ENCODE results near the gene IGF2BP2.
A peak's percentile ranks its signal among the peaks of the same experiment; 100 is the strongest.
"Not testable (repeated sequence)": the region's sequence is repeated elsewhere in the genome, so short reads cannot be mapped to it uniquely, and the experiment has no call there.

IGF2BP2 gene

GRCh38 chr3:185843126-185843525 is 18.3 kb upstream of the IGF2BP2 start:
- H3K4me3 ChIP-seq (ENCODE audit: low read length) = no peak overlapping the region
- DNase-seq (ENCODE audit: low read depth, low spot score) = no peak

- H3K4me3 ChIP-seq (ENCODE audit: low read length) = no peak overlapping the region
- no peak for DNase-seq (ENCODE audit: low read depth, low spot score)
Measured at GRCh38 chr3:185842241-185842640, 17.4 kb upstream of the IGF2BP2 start.

GRCh38 chr3:185838417-185838989 is 13.7 kb upstream of the IGF2BP2 start:
- not testable (repeated sequence) for H3K4me3 ChIP-seq (ENCODE audit: low read length); DNase-seq (ENCODE audit: low read depth, low spot score)

DNA sequence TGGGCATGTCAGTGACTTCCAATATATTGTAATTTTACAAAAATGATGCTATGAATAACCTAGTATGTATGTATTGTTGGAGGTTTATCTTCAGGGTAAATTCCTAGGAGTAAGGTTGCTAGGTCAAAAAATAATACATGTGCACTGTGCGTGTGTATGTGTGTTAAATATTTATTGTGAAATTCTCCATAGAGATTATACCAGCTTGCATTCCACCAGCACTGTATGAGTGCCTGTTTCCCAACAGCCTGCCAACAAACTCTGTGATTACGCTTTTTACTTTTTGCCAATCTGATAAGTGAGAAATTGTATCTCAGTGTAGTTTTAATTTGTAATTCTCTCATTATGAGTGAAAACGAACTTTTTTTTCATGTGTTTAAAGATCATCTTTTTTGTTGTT is 12.6 kb upstream of the IGF2BP2 start:
- no peak for DNase-seq (ENCODE audit: low read depth, low spot score)
- H3K4me3 ChIP-seq (ENCODE audit: low read length) = no peak overlapping the region

DNA sequence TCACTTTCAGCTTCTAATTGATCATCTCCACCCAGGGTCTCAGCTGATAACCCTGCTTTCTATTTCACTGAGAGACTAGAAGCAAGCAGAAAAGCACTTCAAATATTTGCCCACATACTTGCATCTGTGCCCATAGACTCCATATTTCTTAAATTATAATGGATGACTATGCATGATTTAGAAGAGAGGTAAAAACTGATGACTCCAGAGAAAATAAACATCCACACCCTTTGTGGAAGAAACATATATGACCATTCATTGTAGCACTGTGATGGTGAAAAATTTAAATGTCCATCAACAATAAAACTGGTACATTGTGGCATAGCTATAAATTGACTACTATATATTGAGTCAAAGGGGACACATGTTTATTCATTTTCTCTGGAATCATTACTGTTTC is 7.1 kb upstream of the IGF2BP2 start:
- DNase-seq (ENCODE audit: low read depth, low spot score) = no peak
- no peak overlapping the region for H3K4me3 ChIP-seq (ENCODE audit: low read length)

GRCh38 chr3:185831195-185831594 is 6.4 kb upstream of the IGF2BP2 start:
- H3K4me3 ChIP-seq (ENCODE audit: low read length) = no peak overlapping the region
- DNase-seq (ENCODE audit: low read depth, low spot score) = no peak

- no peak for DNase-seq (ENCODE audit: low read depth, low spot score)
- no peak overlapping the region for H3K4me3 ChIP-seq (ENCODE audit: low read length)
Measured at GRCh38 chr3:185830018-185830797, 5.4 kb upstream of the IGF2BP2 start.

- no peak for DNase-seq (ENCODE audit: low read depth, low spot score)
- no peak overlapping the region for H3K4me3 ChIP-seq (ENCODE audit: low read length)
Measured at GRCh38 chr3:185828755-185829154, 3.9 kb upstream of the IGF2BP2 start.

DNA sequence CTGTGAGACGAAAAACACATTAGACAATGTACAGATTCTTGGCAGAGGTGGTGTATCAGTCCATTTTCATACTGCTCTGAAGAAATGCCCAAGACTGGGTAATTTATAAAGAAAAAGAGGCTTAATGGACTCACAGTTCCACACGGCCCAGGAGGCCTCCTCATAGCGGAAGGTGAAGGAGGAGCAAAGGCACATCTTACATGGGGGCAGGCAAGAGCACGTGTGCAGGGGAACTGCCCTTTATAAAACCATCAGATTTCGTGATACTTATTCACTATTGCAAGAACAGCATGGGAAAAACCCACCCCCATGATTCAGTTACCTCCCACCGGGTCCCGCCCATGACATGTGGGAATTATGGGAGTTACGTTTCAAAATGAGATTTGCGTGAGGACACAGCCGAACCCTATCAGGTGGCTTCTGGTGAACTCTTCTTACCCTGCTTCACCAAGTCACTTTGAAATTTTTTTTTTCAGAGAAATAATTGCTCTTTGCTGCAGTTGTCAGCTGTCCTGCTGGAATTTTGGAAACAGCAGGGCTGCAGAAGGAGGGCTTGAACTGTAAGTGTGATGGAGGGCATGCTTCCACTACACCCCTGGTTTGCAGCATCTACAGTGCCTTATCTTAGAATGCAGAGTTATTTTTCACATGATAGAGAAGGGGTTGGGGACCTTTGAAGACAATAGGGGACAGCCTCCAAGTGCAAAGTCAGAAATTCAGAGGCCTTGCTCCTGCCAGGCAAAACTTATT is 2.9 kb upstream of the IGF2BP2 start:
- H3K4me3 ChIP-seq (ENCODE audit: low read length) = no peak overlapping the region
- no peak for DNase-seq (ENCODE audit: low read depth, low spot score)

- H3K4me3 ChIP-seq (ENCODE audit: low read length) = peak overlapping the region; percentile 29
- no peak for DNase-seq (ENCODE audit: low read depth, low spot score)
Measured at GRCh38 chr3:185825639-185826481, 1.0 kb upstream of the IGF2BP2 start.

DNA sequence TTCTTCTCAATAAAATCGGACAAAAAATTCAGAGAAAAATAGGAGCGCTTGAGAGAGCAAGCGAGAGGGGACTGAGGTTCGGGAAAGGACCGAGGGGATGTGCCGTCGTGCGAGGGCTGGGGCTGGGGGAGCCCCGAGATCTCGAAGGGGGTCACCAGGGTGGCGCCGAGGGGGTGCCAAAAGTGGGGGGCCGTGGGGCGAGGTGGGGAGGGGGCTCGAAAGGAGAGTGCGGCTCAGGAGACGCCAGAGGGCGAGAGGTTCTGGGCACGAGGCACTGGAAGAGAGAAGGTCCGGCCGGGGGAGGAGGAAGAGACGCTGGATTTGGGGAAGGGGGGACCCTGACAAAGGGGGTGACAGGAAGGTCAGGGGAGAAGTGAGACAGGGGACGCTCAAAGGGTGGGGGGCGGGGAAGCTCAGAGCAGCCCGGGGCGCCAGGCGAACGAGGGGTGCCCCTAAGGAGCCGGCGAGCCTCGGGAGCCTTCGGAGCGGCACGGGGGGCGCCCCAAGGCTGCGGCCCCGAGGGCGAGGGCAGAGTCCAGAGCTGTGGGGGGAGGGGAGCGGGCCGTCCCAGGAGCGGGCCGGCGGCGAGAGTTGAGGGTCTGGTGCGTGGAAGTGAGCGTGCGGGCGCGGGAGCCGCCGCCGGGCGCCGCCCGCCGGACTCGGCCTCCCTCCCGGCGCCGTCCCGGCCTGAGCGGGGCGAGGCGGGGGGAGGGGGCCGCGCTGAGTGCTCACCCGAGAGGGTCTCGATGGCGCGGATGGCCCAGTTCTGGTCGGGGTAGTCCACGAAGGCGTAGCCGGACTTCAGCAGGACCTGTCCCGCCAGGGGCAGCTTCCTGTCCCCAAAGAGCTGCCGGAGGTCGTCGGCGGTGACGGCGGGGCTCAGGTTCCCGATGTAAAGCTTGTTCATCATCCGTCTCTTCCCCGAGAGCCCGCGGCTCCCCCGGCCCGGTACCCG is 514 bp downstream of the IGF2BP2 start:
- peak overlapping the region; percentile 39 for H3K4me3 ChIP-seq (ENCODE audit: low read length)
- DNase-seq (ENCODE audit: low read depth, low spot score) = no peak

DNA sequence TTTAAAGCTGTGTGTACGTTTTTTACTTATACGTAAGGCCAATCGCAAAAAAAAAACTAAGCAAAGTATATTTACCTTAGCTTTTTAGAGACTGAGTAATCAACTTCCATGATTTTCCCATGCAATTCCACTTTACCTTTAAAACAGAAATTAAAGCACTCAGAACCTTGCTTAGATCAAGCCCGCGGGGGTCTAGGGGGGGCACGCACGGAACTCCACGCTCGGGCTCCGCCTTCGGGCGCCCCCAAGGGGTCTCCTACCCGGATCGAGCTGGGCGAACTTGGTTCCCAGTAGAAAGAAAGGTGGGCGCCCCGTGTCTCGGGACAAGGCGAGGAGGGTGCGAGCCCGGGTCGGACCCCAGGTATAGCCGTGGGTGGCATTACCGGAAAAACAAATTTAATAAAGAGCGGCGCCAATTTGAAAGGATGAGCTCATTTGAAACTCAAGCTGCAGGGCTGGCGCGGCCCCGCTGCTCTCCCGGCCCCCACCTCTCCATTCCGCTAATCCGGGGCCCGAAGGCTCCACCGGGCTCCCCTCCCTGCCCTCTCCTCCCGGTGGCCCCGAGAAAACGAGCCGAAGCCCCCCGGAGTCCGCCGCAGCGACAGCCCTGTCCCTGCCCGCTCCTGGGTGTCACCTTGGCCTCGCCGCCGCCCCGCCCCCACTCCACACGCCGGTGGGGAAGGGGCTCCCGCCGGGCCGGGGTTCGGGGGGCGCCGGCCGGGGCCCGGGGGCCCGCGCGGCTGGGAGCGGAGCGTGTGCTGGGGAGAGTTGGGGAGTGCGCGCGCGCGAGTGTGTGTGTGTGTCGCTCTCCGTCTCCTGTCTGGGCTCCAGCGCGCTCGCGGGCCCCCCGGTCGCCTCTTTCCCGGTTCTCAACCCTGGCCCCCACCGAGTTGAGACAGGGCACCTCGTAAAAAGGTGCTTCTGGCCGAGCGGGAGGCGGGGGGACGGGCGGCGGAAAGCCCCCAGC is 1.5 kb downstream of the IGF2BP2 start:
- no peak for DNase-seq (ENCODE audit: low read depth, low spot score)
- peak overlapping the region; percentile 27 for H3K4me3 ChIP-seq (ENCODE audit: low read length)

GRCh38 chr3:185822221-185823000 is 2.4 kb downstream of the IGF2BP2 start:
- DNase-seq (ENCODE audit: low read depth, low spot score) = no peak
- no peak overlapping the region for H3K4me3 ChIP-seq (ENCODE audit: low read length)

GRCh38 chr3:185820973-185821758 is 3.7 kb downstream of the IGF2BP2 start:
- no peak for DNase-seq (ENCODE audit: low read depth, low spot score)
- H3K4me3 ChIP-seq (ENCODE audit: low read length) = no peak overlapping the region

DNA sequence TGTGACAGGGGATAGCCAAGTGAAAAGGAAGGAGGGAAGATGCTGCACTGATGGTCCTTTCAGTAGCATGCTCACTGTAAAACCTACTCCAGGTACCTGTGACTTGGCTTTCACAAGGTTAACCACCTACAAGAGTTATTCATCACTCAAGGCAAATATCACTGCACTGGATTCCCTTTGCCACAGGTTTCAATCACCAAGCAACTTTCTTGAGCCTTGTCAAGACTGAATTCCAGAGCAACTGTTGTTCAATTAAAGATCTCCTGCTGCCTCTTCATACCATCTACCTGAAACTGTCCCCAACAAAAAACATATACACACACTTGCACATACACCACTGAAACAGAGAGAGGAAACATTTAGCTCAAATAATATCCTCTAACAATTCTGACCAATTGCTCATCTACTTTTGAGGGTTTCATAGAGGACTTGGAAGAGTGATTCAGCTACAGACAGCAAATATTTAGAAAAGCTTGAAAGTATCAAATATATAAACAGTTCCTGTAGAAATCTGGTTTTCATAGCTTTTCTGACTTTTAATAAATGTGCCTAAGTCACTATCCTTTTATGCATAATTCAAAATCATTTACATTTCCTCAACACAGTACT is 6.5 kb downstream of the IGF2BP2 start:
- DNase-seq (ENCODE audit: low read depth, low spot score) = no peak
- no peak overlapping the region for H3K4me3 ChIP-seq (ENCODE audit: low read length)

Measured in Jurkat, Clone E6-1 (cell line).